NCI-H2196 treated with DMSO at 0.1 percent for 48 hours (cell line): Measurements from ENCODE around the gene LMAN1.

ENCODE experiments used
- DNase-seq: peaks from one replicate; lab custom pipeline; 2025; ENCODE audit not compliant: unreplicated experiment; lab: John Stamatoyannopoulos, UW

LMAN1 gene

GRCh38 chr18:59358712-59359575 lies at the start of gene LMAN1:
TSS of gene LMAN1 (minus strand) at chr18:59359265. CDS start at chr18:59359244, 21 bp downstream.
- peak; percentile 86 for DNase-seq

GRCh38 chr18:59402432-59403090 lies 43.5 kb upstream of the LMAN1 start:
- peak; percentile 95 for DNase-seq

- no peak for DNase-seq
Measured at GRCh38 chr18:59400407-59400806, 41.3 kb upstream of the LMAN1 start.

GRCh38 chr18:59395226-59396175 lies 36.4 kb upstream of the LMAN1 start:
- no peak for DNase-seq

GRCh38 chr18:59393381-59393780 lies 34.3 kb upstream of the LMAN1 start:
- DNase-seq, result no peak

- no peak for DNase-seq
Measured at GRCh38 chr18:59388817-59389216, 29.8 kb upstream of the LMAN1 start.

- no peak for DNase-seq
Measured at GRCh38 chr18:59387687-59388565, 28.9 kb upstream of the LMAN1 start.

- no peak for DNase-seq
Measured at GRCh38 chr18:59386909-59387686, 28.0 kb upstream of the LMAN1 start.

GRCh38 chr18:59385191-59385590 lies 26.1 kb upstream of the LMAN1 start:
- DNase-seq, result no peak

- DNase-seq, result no peak
Measured at GRCh38 chr18:59383851-59384250, 24.8 kb upstream of the LMAN1 start.

GRCh38 chr18:59382383-59382782 lies 23.3 kb upstream of the LMAN1 start:
- DNase-seq, result no peak

- DNase-seq, result no peak
Measured at GRCh38 chr18:59381949-59382348, 22.9 kb upstream of the LMAN1 start.

- DNase-seq, result no peak
Measured at GRCh38 chr18:59380706-59381105, 21.6 kb upstream of the LMAN1 start.

GRCh38 chr18:59379772-59380522 lies 20.9 kb upstream of the LMAN1 start:
- no peak for DNase-seq

GRCh38 chr18:59377613-59378337 lies 18.7 kb upstream of the LMAN1 start:
- DNase-seq, result no peak

- no peak for DNase-seq
Measured at GRCh38 chr18:59376351-59376935, 17.4 kb upstream of the LMAN1 start.

GRCh38 chr18:59374128-59374527 lies 15.1 kb upstream of the LMAN1 start:
- DNase-seq, result no peak

- no peak for DNase-seq
Measured at GRCh38 chr18:59372975-59373374, 13.9 kb upstream of the LMAN1 start.
